GM12878 (cell line): ENCODE results near the gene MRPL22.

Experiments
- CTCF ChIP-seq, 3 experiments: IDR thresholded peaks in 2 of 3; conservative IDR thresholded peaks in 1 of 3; 2 replicates each; pipeline ENCODE4 v1.5.1; 2011; ENCODE audit warnings: low read depth in 3 of 3, low read length in 3 of 3, mild to moderate bottlenecking in 3 of 3, control low read depth in 2 of 3, moderate library complexity in 2 of 3, inconsistent platforms in 1 of 3, mixed read lengths in 1 of 3; ENCODE audit not compliant: control insufficient read depth in 2 of 3, insufficient read depth in 1 of 3; ENCODE audit errors: extremely low read depth in 1 of 3
- DPF2 ChIP-seq: fragments of 450-650 bp; IDR thresholded peaks from 2 replicates; pipeline ENCODE4 v1.6.1; 2017; ENCODE audit warnings: mild to moderate bottlenecking
- ETV6 ChIP-seq, 2 experiments: fragments of 450-650 bp in 1 of 2; IDR thresholded peaks in 1 of 2; conservative IDR thresholded peaks in 1 of 2; 2 replicates each; pipeline ENCODE4 v1.6.1; 2014; ENCODE audit warnings: antibody characterized with exemption in 1 of 2, borderline replicate concordance in 1 of 2, low read depth in 1 of 2, mild to moderate bottlenecking in 1 of 2, moderate library complexity in 1 of 2
- IKZF1 ChIP-seq: fragments of 450-650 bp; conservative IDR thresholded peaks from 2 replicates; pipeline ENCODE4 v1.6.1; 2017; ENCODE audit warnings: antibody characterized with exemption, mild to moderate bottlenecking
- PBX3 ChIP-seq: IDR thresholded peaks from 2 replicates; pipeline ENCODE4 v1.6.1; 2011; ENCODE audit warnings: mild to moderate bottlenecking, low read depth, low read length, moderate library complexity; ENCODE audit not compliant: insufficient replicate concordance
- POLR2A ChIP-seq: IDR thresholded peaks from 2 replicates; pipeline ENCODE4 v1.6.1; 2011; ENCODE audit warnings: low read depth, mild to moderate bottlenecking, low read length
- POLR2AphosphoS5 ChIP-seq: IDR thresholded peaks from 2 replicates; pipeline ENCODE4 v1.6.1; 2011; ENCODE audit warnings: mild to moderate bottlenecking, low read length, inconsistent platforms
- RAD21 ChIP-seq: IDR thresholded peaks from 2 replicates; pipeline ENCODE4 v1.6.1; 2011; ENCODE audit warnings: mild to moderate bottlenecking, low read depth, low read length, moderate library complexity; ENCODE audit not compliant: insufficient read depth
- RBBP5 ChIP-seq: fragments of 200-600 bp; sonication (generic); conservative IDR thresholded peaks from 2 replicates; pipeline ENCODE4 v1.6.1; 2016
- YBX1 ChIP-seq: fragments of 450-650 bp; IDR thresholded peaks from 2 replicates; pipeline ENCODE4 v1.6.1; 2016; ENCODE audit warnings: antibody characterized with exemption

GRCh38 chr5:154970759-154971158 is 29.9 kb downstream of the MRPL22 start:
- TF ChIP-seq CTCF (IDR thresholded peaks at IDR 0.05 in 2 of 3, conservative IDR thresholded peaks at IDR 0.05 in 1 of 3; ENCODE audit: control insufficient read depth in 2 of 3, extremely low read depth in 1 of 3, insufficient read depth in 1 of 3, low read depth in 3 of 3, low read length in 3 of 3) (no peak), PBX3 (no peak), ETV6 (conservative IDR thresholded peaks at IDR 0.05 in 1 of 2, IDR thresholded peaks at IDR 0.05 in 1 of 2; ENCODE audit: borderline replicate concordance in 1 of 2, low read depth in 1 of 2) (no peak), YBX1 (no peak), POLR2A (no peak), POLR2AphosphoS5 (no peak), IKZF1 (no peak), RAD21 (no peak), DPF2 (no peak), RBBP5 (no peak)
